Stimulated activated CD4-positive, alpha-beta T cell treated with anti-CD3 and anti-CD28 coated beads, TNF-alpha, amount 100 ng/mL, for 48 hours (primary cell): ENCODE measurements around the gene CHCHD4.
A peak's percentile ranks its signal among the peaks of the same experiment; 100 is the strongest.

ENCODE experiments used
- DNase-seq, 3 donors: peaks; one replicate each; pipeline ENCODE4 v3.0.0-alpha.2; 2020; ENCODE audit warnings: low read depth in 3 of 3

Gene CHCHD4

DNA sequence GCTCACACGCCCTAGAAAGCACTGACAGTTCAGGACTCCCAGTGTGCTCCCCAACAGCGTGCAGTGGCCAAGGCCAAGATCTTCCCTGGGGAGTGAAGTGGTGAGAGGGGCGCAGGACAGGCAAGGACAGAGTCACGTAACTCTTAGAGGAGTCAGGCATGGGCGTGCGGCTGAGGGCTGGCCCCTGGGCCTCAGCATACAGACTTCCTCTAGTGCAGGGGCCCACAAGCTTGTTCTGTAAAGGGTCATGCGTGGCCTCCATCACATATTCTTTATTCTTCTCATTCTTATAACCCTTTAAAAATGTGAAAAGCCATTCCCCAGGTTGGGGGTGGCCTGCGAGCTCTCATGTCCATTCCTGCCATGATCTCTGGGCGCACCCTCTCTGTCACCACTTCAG, 25.4 kb upstream of the CHCHD4 start:
- DNase-seq: no peak

DNA sequence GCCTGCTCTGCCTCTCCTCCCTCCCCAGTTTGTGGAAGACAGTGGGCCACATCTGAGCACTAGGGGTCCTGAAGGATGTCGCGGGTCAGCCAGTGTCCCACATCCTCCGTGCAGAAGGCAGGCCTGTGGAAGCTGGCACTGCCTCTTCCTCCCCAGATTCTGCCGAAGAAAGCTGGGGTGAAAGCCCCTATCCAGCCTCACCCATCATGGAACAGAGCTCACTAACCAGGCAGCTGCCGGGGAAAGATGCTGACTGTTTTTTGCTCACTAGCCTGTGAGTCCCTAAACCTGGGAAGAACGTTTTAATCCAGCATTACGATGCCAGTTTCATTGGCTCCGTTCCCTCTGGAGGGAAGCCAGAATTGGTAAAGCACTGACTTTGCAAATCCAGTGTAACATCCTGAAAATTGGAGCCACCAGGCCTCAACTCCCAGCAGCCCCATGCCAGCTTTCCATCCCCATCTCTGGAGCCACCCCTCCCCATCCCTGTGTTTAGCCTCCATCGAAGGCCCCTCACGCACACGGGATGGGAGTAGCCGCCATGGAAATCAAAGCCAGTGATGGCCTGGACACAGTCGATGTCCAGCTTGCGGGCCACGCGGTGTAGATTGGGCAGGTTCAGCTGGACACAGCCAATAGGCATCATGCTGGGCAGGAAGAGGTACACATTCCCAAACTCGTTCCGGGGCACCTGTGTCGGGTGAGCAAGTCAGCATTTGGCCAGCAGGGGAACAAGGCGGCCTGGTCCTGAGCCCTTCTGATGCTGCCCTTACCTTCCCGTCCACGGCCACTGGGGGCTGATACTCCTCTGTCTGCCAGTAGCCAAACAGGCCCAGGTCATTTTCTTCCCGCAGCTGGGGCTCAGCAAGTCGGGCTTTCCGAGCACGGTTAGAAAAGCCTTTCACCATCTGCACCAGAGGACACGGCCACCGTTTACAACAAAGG, 23.6 kb upstream of the CHCHD4 start:
- DNase-seq: no peak

DNA sequence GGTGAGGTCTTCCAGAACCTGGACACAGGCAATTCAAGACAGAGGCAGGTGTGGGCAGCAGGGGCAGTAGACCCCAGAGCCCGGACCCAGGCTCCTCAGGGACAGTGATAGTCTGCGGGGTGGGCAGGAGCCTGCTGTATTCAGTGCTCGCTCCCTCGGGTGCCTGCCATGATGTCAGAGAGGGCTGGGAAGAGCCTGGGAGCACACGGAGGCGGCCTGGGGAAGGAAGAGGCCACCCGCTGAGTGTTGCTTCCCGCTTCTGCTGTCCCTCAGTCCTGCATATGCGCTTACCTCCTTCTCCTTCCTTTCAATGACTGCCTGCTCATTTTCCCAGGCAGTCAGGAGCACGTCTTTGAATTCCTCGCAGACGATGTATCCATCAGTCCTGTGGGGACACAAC, 22.9 kb upstream of the CHCHD4 start:
- DNase-seq: no peak

DNA sequence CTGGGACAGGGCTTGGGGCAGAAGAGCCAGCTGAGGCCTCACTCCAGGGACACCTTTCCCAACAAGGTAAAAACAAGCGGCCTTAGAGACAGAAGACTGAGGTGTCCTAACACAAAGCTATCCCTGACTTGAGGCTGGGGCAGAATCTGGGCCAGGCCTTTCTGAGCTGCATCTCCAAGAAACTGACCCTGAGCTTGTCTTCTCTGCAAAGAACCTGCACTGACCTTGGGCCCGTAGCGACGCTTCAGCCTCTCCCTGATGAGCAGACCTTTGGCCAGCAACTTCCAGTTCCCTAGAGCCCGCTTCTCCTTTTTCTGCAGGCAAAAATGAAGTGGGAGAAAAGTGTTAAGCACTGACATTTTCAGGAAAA, 22.4 kb upstream of the CHCHD4 start:
- DNase-seq: no peak

DNA sequence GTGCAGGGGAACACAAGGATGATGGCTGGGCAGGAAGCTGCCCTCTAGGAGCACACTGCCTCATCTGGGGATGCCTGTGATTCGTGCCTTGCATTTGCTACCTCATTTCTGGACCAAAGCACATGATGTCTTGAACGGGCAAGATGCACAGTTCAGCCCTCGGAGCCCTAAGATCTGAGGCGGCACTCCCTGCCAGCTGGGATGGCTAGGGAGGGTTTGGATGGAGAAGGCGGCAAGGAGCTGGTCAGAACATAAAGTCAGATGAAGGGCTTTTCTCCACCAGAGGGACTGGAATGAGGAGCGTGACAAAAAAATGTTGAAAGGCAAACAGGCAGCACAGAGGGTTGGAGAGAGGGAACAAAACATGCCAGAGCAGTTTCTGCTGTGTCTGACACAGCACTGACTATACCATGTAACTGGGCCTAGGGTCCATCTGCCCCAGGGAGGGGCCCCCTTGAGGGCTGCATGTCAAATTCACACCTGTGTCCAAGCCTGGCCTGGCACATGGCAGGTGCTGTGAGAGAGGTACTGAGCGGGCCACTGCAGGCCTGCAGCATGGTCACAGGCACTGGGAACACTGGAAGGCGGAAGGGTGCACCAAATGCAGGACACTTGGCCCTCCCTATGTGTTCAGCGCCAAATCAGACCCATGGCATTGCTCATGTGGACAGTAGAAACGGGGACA, 21.9 kb upstream of the CHCHD4 start:
- no peak for DNase-seq

DNA sequence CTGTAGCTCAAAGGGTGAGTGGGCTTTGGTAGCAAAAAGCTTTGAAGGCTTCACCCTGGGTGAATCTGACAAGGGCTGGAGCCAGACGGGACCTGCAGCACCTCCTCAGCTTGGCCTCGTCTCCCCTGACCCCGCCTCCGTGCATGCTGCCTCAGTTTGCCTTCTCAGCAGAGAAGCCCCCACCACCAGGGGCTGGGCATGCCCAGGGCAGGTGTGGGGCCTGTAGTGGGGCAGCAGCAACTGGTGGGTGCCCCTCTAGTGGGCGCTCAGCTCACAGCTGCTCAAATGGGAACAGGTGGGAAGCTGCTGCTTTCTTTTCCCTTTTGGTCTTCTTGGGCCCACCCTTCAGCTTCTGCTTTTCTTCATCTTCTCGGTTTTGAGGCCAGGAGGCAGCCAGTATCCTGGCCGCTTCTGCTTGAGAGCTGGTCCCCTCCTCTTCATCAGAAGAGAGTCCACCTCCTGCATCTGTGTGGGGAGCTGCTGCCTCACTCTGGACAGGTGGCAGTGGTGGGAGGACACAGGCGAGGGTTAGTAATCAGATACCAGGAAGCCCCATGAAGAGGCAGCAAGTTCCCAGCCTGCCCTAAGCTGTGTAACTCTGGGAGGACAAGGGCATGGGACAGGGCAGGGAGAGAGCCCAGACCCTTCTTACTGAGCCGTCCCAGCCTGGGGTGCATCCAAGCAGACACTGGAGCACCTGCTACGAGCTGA, 21.2 kb upstream of the CHCHD4 start:
- no peak for DNase-seq

DNA sequence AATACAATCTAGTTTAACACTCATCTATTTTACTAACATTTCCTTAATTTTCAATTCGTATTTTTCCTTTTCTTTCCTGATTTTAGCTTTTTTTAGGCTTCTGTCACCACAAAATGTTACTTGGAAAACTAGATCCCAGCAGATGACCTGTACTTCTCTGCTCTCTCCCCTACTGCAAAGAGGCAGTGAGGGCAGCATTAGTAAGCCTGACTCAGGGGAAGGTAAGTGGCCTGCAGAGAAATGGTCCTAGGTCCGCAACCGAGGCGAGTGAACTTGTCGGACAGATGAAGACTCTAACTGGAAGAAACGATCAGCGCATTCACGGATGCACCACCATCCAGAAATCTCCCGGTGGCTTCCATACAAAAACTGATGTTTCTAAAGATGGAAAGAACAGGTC, 20.6 kb upstream of the CHCHD4 start:
- no peak for DNase-seq

DNA sequence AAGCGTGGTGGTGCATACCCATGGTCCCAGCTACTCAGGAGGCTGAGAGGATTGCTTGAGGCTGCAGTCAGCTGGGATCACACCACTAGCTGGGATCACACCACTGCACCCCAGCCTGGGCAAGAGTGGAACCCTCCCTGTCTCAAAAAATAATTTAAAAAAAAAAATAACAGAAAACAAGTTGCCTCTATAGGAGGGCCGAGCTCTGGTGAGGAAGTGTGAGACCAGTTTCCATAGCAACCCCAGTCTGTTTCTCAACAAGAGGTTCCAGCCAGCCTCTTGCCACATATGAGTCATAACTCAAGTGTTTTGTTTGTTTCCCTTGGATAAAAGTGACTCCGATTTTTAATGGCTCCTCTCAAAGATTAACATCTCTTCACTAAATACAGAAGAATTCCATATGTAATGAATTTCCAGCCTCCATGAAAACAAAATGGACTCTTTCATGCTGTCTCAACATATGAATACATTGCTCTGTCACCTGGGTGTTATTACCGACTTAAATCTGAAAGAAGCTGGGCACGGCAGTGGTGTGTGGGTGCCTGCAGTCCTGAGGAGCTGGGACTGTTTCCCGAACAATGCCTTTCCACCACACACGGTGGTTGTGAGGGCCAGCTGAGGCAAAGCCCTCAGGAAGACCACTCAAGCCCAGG, 19.9 kb upstream of the CHCHD4 start:
- peak in 2 of 3 donors; percentile 14 to 34 for DNase-seq

DNA sequence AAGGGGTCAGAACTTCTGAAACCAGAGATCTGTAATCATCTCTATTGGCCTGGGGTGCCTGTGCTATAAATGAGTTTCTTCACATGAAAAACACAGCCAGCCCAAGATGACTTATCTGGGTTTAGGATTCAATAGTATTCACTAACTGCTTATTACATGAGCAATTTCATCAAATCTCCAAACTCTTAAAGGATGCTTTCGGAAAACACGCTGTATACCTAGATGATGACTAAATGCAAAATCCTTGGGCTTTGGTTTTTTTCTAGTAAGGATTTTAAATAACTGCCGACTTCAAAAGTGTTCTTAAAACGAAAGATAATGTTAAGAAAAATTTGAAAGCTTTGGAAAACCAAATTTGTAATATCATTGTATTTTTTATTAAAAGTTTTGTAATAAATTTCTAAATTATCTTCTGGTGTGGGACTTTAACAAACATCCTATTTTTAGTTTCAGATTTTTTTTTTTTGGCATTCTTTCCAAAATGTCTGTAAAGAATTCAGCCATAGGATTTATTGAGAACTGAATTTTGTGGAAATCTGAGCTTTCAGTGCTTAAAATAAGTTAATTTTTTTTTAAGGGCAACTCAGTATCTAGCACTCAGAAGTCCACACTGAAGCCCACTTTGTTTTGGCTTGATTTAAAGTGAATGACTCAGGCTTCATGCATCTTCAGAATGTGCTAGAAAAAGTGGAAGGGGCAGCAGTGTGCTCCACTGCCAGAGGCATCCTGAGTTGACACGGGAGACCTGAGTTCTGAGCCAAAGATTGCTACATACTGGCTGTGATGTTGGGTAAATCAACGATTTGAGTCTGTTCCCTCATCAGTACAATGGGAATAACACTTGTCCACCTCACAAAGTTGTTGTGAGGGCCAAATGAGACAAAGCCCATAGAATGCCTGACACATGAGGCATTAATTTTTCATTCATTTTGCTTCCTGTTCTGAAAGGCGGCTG, 18.9 kb upstream of the CHCHD4 start:
- no peak for DNase-seq

DNA sequence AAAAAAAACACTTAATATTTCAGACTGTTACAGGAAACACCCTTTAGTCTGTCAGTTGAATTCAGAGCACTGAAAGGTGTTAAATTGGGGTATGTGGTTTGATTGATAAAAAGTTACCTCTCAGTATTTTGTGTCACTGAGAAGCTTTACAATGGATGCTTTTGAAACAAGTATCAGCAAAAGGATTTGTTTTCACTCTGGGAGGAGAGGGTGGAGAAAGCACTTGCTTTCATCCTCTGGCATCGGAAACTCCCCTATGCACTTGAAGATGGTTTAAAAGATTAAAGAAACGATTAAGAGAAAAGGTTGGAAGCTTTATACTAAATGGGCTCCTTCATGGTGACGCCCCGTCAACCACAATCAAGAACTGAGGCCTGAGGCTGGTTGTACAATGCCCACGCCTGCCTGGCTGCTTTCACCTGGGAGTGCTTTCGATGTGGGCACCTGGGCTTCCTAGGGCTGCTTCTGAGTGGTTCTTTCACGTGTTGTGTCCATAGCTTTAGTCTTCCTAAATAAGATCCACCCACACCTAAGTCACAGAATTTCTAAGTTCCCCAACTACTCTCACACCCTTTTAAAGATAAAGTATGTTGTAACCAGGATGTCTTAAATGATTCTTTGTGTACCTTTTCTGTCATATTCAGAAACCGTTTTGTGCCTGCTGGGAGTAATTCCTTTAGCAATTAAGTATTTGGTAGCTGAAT, 18.0 kb upstream of the CHCHD4 start:
- peak in 1 of 3 donors; percentile 21 for DNase-seq

DNA sequence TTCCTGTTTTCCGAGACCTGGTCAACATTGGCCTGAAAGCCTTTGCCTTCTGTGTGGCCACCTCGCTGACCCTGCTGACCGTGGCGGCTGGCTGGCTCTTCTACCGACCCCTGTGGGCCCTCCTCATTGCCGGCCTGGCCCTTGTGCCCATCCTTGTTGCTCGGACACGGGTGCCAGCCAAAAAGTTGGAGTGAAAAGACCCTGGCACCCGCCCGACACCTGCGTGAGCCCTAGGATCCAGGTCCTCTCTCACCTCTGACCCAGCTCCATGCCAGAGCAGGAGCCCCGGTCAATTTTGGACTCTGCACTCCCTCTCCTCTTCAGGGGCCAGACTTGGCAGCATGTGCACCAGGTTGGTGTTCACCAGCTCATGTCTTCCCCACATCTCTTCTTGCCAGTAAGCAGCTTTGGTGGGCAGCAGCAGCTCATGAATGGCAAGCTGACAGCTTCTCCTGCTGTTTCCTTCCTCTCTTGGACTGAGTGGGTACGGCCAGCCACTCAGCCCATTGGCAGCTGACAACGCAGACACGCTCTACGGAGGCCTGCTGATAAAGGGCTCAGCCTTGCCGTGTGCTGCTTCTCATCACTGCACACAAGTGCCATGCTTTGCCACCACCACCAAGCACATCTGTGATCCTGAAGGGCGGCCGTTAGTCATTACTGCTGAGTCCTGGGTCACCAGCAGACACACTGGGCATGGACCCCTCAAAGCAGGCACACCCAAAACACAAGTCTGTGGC, 17.1 kb upstream of the CHCHD4 start:
- no peak for DNase-seq

DNA sequence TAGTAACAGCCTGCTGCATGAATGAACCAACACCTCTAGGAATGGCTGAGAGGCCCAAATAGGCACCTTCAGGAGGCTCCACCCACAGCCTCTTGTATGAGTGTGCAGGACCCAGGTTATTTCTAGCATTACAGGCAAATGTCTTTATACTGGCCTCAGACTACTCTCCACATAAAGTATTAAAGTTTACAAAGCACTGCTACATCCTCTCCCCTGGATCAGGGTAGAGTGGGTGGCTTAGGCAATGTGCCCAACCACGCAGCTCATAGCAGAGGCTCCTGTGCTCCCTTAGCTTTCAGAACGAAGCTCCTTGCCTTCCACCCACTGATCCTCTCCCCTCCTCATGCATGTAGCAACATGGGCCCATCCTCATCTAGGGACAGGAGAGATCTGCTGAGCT, 16.5 kb upstream of the CHCHD4 start:
- no peak for DNase-seq

DNA sequence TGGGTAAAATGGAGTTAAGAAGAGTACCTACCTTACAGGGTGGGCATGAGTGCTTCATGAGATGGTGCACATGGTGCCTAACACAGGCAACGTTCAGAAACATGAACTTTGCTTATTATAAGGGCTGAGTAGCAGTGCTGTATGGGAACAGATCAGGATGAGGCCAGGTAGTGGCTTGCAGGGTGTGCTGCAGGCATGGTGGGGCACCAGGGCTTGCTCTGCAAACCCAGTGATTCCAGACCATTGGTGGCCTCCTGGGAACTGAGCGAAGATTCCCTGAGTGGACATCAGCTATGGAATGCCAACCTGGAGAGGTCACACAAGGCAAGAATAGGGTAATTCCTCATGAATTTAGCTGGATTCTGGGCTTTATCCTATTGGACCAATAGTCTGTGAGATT, 16.0 kb upstream of the CHCHD4 start:
- DNase-seq: no peak

DNA sequence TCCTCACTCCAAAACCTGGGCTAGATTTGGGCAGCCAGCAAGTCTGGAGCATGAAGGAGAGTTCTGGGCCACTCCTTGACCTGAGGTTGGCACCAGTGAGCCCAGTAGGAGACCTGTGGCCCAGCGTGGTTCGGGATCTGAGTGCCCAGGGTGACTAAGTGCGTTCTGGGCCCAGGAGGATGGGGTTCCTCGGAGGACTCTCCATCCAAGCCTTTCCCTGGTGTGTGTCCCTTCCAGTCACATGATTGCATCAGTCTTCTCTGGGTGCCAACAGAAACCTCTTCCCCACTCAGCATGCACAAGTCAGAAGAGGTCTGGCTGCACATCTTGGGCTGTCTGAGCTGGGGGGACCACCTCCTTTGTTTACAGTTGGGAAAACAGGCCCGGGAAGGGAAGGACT, 15.1 kb upstream of the CHCHD4 start:
- no peak for DNase-seq

DNA sequence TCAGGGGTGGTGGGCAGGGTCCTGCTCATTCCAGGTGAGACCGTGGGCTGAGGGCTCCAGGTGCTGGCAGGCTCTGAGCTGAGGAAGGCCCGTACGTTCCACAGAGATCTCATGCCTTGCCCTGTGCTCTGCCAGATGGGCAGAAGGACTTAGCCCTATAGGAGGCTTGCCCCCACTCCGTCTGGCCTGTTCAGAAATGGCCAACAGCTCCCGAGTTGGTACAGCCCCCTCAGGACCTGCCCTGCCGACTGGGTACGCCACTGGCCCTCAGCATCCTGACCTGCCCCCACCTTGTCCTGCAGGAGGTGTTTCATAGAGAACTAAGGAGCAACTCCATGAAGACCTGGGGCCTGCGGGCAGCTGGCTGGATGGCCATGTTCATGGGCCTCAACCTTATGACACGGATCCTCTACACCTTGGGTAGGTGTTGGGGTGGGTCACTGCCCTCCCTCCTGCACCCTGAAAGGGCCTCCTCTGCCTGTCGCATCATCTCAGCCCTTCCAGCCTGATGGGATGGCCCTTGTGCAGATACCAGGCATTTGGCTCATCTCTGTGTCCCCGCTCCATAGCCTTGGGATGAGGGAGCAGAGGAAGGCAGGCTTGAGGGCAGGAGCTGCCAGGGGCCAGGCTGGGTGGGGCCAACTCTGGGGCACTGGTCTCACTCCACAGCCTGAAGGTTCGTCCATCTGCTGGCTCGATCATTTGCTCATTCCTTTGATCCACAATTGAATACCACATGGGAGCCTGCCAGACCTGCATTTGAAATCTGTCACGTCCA, 14.4 kb upstream of the CHCHD4 start:
- no peak for DNase-seq

DNA sequence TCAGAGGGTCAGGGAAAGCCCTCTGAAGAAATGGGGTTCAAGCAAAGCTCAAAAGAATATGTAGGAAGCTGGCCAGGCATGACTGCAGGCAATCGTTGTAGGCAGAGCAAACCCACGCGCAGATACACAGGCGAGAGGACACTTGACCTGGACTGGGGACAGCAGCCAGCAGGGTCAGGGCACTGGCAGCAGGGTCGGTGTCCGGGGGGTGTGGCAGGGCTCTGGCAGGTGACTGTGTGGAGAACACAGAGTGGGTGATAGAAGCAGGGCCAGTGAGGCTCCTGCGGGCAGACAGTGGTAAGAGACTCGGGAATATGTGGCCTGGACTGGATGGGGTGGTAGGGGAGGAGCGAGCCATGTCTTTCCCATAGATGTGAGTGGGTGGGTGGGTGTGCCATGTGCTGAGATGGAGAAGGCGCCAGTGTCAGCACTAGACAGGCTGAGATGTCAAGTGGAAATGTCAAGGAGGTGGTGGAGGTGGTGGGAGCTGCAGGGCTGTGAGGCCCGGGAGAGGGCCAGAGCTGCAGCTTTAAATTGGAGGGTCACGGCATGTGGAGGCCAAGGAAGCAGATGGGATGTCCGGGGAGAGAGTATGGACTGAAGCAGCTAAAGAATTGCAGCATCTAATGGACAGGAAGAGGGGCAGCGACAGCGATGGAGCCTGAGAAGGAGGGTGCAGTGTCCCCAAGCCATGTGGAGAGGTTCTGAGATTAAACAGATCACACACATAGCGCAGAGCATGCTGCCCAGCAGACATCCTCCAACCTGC, 13.6 kb upstream of the CHCHD4 start:
- DNase-seq: no peak

DNA sequence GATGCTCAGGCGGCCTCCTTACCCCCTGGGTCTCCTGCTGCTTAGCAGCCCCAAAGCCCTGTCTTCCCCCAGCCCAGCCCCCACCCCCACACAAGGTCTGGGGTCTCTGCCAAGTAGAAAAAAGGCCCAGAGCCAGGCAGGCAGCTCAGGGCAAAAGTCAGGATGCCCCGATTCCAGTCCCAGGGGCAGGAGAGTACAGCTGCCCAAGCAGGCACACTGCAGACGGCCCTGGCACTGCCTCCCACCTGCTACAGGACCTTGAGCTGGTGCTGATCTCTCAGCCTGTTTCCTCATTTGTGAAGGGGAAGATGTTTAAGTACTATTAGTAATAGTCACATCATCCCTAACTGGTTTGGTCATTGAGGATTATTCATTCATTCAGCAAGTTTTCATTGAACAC, 12.8 kb upstream of the CHCHD4 start:
- DNase-seq: no peak

DNA sequence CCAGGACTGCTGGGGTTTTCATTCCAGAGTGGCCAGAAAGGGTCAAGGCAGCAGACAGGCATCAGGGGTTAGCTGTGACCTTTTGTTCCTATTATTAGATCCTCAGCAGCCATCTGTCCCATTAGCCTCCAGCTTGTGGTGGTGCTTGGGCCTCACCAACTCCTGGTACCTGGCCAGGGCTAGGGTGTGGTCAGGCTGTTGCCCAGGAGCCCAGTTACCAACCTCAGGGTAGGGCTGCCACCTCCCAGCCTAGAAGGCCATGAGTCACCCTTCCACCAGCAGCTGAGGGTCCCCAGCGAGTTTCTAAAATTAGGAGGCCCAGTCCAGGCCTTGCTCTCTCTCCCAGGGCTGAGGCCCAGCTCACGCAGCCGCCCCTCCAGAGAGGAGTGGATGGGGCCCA, 12.3 kb upstream of the CHCHD4 start:
- DNase-seq: no peak
